Body of pancreas (tissue), 4 donors: ENCODE measurements around the gene B3GNT9.

ENCODE experiments used
- CTCF ChIP-seq, 7 experiments: fragments of 450-650 bp in 4 of 7; fragments of 200-600 bp in 3 of 7; sonication (generic) in 3 of 7; IDR thresholded peaks; one replicate each; pipeline ENCODE4 v1.5.1; 2016 to 2019; ENCODE audit warnings: antibody characterized with exemption in 7 of 7
- POLR2A ChIP-seq, 3 donors: fragments of 450-650 bp; IDR thresholded peaks; one replicate each; pipeline ENCODE4 v1.6.1; 2016; ENCODE audit warnings: antibody characterized with exemption in 3 of 3, mild to moderate bottlenecking in 2 of 3

DNA sequence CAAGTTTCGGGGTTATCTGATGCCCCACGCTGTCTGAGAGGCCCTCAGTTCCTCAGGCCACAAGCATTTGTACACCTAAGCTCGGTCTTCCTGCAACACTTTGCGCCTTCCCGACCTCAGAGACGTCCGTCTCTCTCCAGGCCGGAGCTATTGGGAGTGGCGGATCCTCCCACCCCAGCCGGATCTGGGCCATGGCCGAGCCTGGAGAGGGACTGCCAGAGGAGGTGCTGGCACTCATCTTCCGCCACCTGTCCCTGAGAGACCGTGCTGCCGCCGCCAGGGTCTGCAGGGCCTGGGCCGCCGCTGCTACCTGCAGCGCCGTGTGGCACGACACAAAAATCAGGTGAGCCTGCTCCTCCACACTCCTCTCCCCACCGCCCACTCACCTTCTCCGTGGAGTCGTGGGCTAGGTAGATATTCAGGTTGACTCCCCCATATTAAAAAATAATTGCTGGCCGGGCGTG is 10.8 kb upstream of the B3GNT9 start:
- TF ChIP-seq CTCF (IDR thresholded peaks at IDR 0.05) (no peak), POLR2A (IDR thresholded peaks at IDR 0.05) (no peak)
